HT-29 (cell line): ENCODE measurements around the gene UBE2U. TPM values are rescaled to one million over a fixed set of nuclear protein-coding genes. Genes with fewer than 3 reads are reported as not detected.
"Not testable (repeated sequence)": the region's sequence is repeated elsewhere in the genome, so short reads cannot be mapped to it uniquely, and the experiment has no call there.

Experiments used
- DNase-seq: peaks from one replicate; pipeline ENCODE4 v3.0.0-alpha.2; 2015; ENCODE audit warnings: low spot score
- total RNA-seq: library from RNA; depleted of rRNA; stranded (reverse); fragments of >200 nt; shearing (Covaris generic); gene quantifications from 2 replicates; pipeline ENCODE4 v1.2.3, GENCODE V29; 2014

The UBE2U gene
- total RNA-seq, 1 experiment from 2014 or later, result not detected

GRCh38 chr1:64239519-64239918 is 36.1 kb downstream of the UBE2U start:
- not testable (repeated sequence) for DNase-seq

GRCh38 chr1:64240206-64240605 is 36.8 kb downstream of the UBE2U start:
- peak; percentile 13 for DNase-seq

- no peak for DNase-seq
Observed at GRCh38 chr1:64241069-64241468, 37.6 kb downstream of the UBE2U start.

- peak; percentile 69 for DNase-seq
Observed at GRCh38 chr1:64242895-64243756, 39.7 kb downstream of the UBE2U start.

- DNase-seq, result no peak
Observed at GRCh38 chr1:64243757-64244080, 40.3 kb downstream of the UBE2U start.

- DNase-seq, result no peak
Observed at GRCh38 chr1:64245495-64245894, 42.1 kb downstream of the UBE2U start.

- peak; percentile 64 for DNase-seq
Observed at GRCh38 chr1:64246294-64246917, 43.0 kb downstream of the UBE2U start.

GRCh38 chr1:64248065-64248464 is 44.6 kb downstream of the UBE2U start:
- no peak for DNase-seq

GRCh38 chr1:64250472-64250871 is 47.0 kb downstream of the UBE2U start:
- DNase-seq, result not testable (repeated sequence)

GRCh38 chr1:64251971-64252370 is 48.5 kb downstream of the UBE2U start:
- no peak for DNase-seq

GRCh38 chr1:64257233-64257632 is 53.8 kb downstream of the UBE2U start:
- DNase-seq, result not testable (repeated sequence)

- DNase-seq, result not testable (repeated sequence)
Observed at GRCh38 chr1:64258444-64258843, 55.0 kb downstream of the UBE2U start.

GRCh38 chr1:64263335-64263734 is 59.9 kb downstream of the UBE2U start:
- DNase-seq, result no peak

- no peak for DNase-seq
Observed at GRCh38 chr1:64263856-64264255, 60.4 kb downstream of the UBE2U start.

GRCh38 chr1:64265141-64265540 is 61.7 kb downstream of the UBE2U start:
- DNase-seq, result no peak

- DNase-seq, result no peak
Observed at GRCh38 chr1:64266991-64267390, 63.6 kb downstream of the UBE2U start.

GRCh38 chr1:64268653-64269557 is 65.5 kb downstream of the UBE2U start:
- peak; percentile 85 for DNase-seq

- DNase-seq, result no peak
Observed at GRCh38 chr1:64269558-64269884, 66.1 kb downstream of the UBE2U start.

GRCh38 chr1:64280001-64280400 is 76.6 kb downstream of the UBE2U start:
- no peak for DNase-seq

GRCh38 chr1:64282351-64282750 is 78.9 kb downstream of the UBE2U start:
- peak; percentile 51 for DNase-seq

GRCh38 chr1:64287071-64287470 is 83.6 kb downstream of the UBE2U start:
- no peak for DNase-seq

GRCh38 chr1:64290420-64290819 is 87.0 kb downstream of the UBE2U start:
- DNase-seq, result no peak
